Right cardiac atrium (tissue), 5 donors: ENCODE data around the gene ZFYVE21. TPM values are rescaled to one million over a fixed set of nuclear protein-coding genes. Genes with fewer than 3 reads are reported as not detected.
A peak's percentile ranks its signal among the peaks of the same experiment; 100 is the strongest.
"Not testable (repeated sequence)": the region's sequence is repeated elsewhere in the genome, so short reads cannot be mapped to it uniquely, and the experiment has no call there.

Experiments
- ATAC-seq, 2 donors: fragments of 200-7000 bp; cut with Tn5 transposase; one replicate each; pipeline versions ENCODE4 v1.8.0 to v1.9.1; 2020; ENCODE audit warnings: moderate library complexity in 2 of 2, mild to moderate bottlenecking in 1 of 2
- DNase-seq, 3 donors: peaks; one replicate each; pipeline ENCODE4 v3.0.0-alpha.2; 2020
- H3K27ac ChIP-seq: one replicate; pipeline ENCODE4 v1.5.1; 2013; ENCODE audit warnings: mild to moderate bottlenecking, low read length, control low read depth, moderate library complexity
- H3K27me3 ChIP-seq: one replicate; pipeline ENCODE4 v1.6.1; 2013; ENCODE audit not compliant: control insufficient read depth, insufficient read depth
- H3K4me1 ChIP-seq: one replicate; pipeline ENCODE4 v1.6.1; 2013; ENCODE audit warnings: low read length; ENCODE audit not compliant: control insufficient read depth, insufficient read depth
- H3K4me3 ChIP-seq: one replicate; pipeline ENCODE4 v1.5.1; 2013; ENCODE audit warnings: low read length, control low read depth
- H3K9me3 ChIP-seq: one replicate; pipeline ENCODE4 v1.6.1; 2013; ENCODE audit warnings: low read length; ENCODE audit not compliant: control insufficient read depth
- WGBS: extraction: QIAGEN DNeasy Blood & Tissue Kit; methylation state at CpG from one replicate; pipeline ENCODE4 v1.1.7; 2013; 5-methylcytosine and 5-hydroxymethylcytosine counted together
- intact Hi-C, 4 donors: fragments of 100-400 bp; cut with DNase I; formaldehyde crosslinking; loops; one replicate each; pipeline versions ENCODE4 v1.11.0 to v1.14.0; 2022 to 2023
- polyA plus RNA-seq: library from polyadenylated mRNA; stranded (reverse); fragments of 200-250 nt; gene quantifications from one replicate; pipeline ENCODE4 v1.2.3, GENCODE V29; 2013
- total RNA-seq, 4 donors: library from RNA; stranded (reverse); fragmentation: NEBNext Ultra II Directional; extraction: Animal tissue kit (Norgen Biotek cat#: 25700); gene quantifications; one replicate each; pipeline ENCODE4 v1.2.1, GENCODE V29; 2021
- donor health status: healthy with polysubstance abuse.
- donor health status: DM: no; HTN: yes; CAD: no.
- donor health status: DM: no; HTN: no; CAD: no.
- donor health status: DM: no; HTN: yes; CAD: no; lungs with severe emphysema.
- donor health status: DM: yes; HTN: yes; CAD: no.

Gene ZFYVE21
- total and polyA plus RNA-seq, 5 donors, result 42.0 to 66.8 (median 59.7) TPM

DNA sequence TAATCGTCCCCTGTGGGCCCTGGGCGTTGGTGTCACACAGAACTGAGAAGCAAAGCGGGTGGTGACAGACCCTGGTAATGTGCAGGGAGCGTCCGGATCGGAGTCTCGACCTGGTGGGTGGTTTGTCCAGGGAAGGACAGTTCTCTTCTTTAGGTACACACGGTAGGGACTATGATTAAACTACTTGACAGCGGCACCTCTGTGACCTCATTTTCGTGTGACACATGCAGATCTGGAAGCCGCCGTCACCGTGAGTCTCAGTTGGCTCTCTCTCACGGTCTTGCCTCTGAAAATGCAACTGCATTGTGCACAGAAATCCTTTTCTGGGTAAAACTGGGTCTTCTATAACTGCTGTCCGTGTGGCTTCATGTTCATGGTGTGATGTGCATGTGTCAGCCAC lies 32.5 kb upstream of the ZFYVE21 start:
- no peaks in the 10 kb centered on the region for H3K27me3 ChIP-seq
- DNase-seq, result no peak
- no peaks in the 10 kb centered on the region for H3K4me1 ChIP-seq
- no peak overlapping the region for H3K27ac ChIP-seq
- intact Hi-C loops, result no loop called here
- no peak overlapping the region for H3K4me3 ChIP-seq
- no peaks in the 10 kb centered on the region for H3K9me3 ChIP-seq
- whole genome bisulfite sequencing, result 72% methylated on average over 15 of the region's 15 CpGs
- no peak for ATAC-seq

DNA sequence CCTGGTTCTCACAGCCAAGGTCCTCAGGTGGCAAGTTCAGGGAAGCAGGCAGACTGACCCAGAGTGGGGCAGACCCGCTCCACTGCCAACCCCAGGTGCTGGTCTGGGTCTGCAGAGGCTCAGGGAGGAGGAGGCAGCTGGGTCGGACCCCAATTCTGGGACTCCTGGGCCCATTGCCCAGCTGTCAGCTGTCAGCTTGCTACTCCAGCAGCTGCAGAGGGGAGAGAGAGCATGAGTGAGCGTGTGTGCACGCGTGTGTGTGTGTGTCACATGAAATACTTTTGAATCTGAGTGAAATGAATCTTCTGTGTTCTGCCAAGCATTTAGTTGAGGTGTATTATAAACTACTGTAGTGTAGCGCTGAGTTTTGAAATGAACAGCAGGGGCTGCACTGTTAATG lies 31.1 kb upstream of the ZFYVE21 start:
- 71% methylated on average over 6 of the region's 6 CpGs for WGBS
- Histone ChIP-seq H3K4me3 (no peak overlapping the region), H3K4me1 (peaks cover 3% of the 10 kb centered on the region), H3K9me3 (no peaks in the 10 kb centered on the region), H3K27me3 (no peaks in the 10 kb centered on the region), H3K27ac (no peak overlapping the region)
- ATAC-seq (peak in 1 of 2 donors; percentile 19), DNase-seq (peak in 1 of 3 donors; percentile 67)
- intact Hi-C loops, result no loop called here

DNA sequence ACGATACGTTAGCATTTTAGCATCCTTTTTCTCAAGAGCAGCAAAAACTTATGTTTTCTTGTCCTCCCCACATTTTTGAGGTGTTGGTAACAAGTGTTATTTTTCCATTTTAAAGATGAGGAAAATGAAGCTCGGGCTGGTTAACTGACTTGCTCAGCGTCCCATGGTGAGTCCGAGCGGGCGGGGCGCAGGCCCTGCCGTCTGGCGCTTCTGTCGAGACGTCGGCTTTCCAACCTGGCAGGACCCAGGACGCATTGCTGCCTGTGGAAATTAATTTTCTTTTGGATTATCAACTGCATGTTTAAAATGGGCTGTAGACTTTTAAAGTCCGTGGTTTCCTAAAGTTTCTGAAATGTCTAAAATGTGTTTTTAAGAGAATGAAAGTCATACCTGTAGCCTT lies 30.7 kb upstream of the ZFYVE21 start:
- H3K27ac ChIP-seq, result no peak overlapping the region
- H3K4me1 ChIP-seq, result peaks cover 3% of the 10 kb centered on the region
- WGBS, result 88% methylated on average over 15 of the region's 15 CpGs

DNA sequence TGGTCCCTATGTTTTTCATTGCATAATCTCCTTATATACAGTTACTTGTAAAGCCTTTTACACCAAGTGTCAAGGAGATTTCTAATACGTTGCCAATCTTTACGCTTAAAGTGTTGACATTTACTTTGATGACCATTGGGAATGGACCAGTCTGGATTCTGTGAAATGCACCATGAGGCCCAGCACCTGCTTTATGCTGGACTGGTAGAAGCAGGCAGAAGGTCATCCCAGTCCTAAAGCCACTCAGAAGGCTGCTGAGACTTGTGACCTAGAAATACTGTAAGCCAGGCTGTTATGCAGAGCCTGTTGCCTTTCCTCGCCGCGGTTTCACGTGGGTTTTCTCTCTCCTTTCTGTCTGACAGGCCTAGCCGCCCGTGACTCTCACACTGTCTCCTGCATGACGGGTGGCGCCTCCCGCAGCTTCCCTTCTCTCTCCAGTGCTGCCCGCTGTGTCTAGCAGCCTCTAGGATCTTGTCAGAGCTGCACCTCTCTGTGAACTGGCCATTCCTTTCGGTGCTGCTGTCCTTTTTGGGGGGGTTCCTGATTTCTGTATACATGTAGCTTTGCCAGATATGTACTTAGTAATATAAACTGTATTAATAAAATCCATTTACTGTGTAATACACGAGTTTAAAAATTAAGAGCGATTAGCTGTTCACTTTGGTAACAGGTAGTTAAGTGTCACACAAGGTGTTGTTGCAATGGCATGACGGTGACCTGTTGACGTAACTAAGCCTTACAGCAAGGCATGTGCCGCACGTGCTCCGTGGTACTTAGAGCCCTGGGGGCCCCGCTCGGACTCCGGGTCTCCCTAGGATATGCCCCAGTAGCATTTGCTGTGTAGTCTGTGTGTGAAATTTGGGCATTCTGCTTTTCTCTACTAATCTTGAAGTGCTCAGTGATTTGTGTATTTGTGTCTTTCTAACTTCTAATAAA lies 30.1 kb upstream of the ZFYVE21 start:
- Histone ChIP-seq H3K27me3 (no peaks in the 10 kb centered on the region), H3K4me1 (peaks cover 3% of the 10 kb centered on the region), H3K4me3 (no peak overlapping the region), H3K27ac (no peak overlapping the region), H3K9me3 (no peaks in the 10 kb centered on the region)
- 89% methylated on average over 23 of the region's 23 CpGs for WGBS
- intact Hi-C loops, result no loop called here
- no peak for DNase-seq
- ATAC-seq, result no peak

More for the DNA sequence above, 30.7 kb upstream of the ZFYVE21 start:
- intact Hi-C loops, result no loop called here
- Histone ChIP-seq H3K9me3 (no peaks in the 10 kb centered on the region), H3K4me3 (no peak overlapping the region), H3K27me3 (no peaks in the 10 kb centered on the region)
- no peak for ATAC-seq
- DNase-seq, result no peak

DNA sequence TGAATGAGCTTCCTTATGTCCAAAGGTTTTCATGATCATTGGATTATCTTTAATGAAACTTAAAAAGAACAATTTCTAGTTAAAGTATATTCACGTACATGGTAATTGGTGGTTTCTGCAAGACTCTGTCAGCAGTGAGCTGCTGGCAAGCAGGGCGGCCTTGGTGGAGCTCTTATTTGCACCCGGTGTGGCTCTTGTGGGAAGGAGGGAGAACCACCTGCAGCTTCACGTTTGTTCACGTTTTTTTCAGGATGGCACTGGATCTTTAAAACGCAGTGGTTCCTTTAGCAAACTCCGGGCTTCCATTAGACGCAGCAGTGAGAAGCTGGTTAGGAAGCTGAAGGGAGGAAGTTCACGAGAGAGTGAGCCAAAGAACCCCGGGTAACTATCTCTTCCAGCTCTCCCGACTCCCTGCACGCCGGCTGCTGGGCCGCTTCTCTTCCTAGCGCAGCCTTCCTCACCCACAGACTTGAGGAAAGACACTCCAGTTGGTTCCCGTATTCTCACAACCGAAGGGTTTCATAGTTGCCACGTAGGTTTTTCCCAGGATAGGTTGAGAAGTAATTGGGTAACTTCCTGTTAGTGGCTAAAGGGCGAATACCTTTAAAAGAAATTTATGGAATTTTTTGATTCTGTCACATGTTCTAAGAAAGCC lies 28.7 kb upstream of the ZFYVE21 start:
- intact Hi-C loops, result no loop called here
- peaks cover 3% of the 10 kb centered on the region for H3K4me1 ChIP-seq
- ATAC-seq (peak in 1 of 2 donors; percentile 14), DNase-seq (no peak)
- no peak overlapping the region for H3K4me3 ChIP-seq
- no peaks in the 10 kb centered on the region for H3K9me3 ChIP-seq
- no peaks in the 10 kb centered on the region for H3K27me3 ChIP-seq
- WGBS, result 51% methylated on average over 19 of the region's 19 CpGs
- H3K27ac ChIP-seq, result peak overlapping the region; percentile 45

DNA sequence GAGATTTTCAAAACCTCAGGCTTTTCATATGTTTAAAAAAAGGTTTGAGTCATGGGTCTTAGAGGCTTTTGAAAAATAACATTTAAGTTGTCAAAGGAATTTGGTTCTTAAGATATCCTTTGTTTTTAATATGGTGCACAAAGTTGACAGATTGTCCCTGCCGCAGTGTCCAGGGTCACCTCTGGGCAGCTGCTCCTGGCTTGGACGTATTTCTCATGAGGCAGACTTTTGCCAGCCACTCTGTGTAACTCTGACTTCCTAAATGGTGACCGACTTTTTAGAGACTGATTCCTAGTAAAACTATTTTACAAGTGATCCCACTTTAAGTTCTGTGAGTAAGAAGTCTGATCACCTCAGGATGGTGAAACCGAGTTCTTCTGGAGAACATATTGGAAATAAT lies 27.9 kb upstream of the ZFYVE21 start:
- H3K9me3 ChIP-seq, result no peaks in the 10 kb centered on the region
- ATAC-seq (no peak), DNase-seq (no peak)
- no peak overlapping the region for H3K4me3 ChIP-seq
- intact Hi-C loops, result no loop called here
- peaks cover 3% of the 10 kb centered on the region for H3K4me1 ChIP-seq
- H3K27ac ChIP-seq, result no peak overlapping the region
- 80% methylated on average over 4 of the region's 4 CpGs for WGBS
- no peaks in the 10 kb centered on the region for H3K27me3 ChIP-seq

DNA sequence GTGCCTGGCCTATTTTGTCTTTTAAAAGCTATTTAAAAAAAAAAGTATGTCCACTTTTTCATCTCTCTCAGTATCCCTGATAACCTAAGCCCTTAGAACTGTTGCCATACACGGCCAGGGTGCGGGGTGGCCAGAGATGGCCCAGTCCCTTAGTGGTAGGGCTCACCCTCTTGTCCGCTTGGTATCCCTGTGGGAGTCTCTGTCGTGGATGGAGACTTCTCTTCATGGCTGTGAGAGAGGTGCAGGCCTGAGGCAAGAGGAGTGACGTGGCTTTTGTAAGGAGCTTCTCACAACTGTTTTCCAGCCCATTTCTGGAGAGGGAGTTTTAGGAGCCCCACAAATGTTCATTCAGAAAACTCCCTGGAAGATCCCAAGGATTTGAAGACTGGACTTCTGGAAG lies 27.2 kb upstream of the ZFYVE21 start:
- DNase-seq (no peak), ATAC-seq (no peak)
- WGBS, result 84% methylated on average over 5 of the region's 5 CpGs
- intact Hi-C loops, result no loop called here
- peaks cover 3% of the 10 kb centered on the region for H3K4me1 ChIP-seq
- no peak overlapping the region for H3K4me3 ChIP-seq
- H3K27me3 ChIP-seq, result no peaks in the 10 kb centered on the region
- H3K27ac ChIP-seq, result no peak overlapping the region
- no peaks in the 10 kb centered on the region for H3K9me3 ChIP-seq

DNA sequence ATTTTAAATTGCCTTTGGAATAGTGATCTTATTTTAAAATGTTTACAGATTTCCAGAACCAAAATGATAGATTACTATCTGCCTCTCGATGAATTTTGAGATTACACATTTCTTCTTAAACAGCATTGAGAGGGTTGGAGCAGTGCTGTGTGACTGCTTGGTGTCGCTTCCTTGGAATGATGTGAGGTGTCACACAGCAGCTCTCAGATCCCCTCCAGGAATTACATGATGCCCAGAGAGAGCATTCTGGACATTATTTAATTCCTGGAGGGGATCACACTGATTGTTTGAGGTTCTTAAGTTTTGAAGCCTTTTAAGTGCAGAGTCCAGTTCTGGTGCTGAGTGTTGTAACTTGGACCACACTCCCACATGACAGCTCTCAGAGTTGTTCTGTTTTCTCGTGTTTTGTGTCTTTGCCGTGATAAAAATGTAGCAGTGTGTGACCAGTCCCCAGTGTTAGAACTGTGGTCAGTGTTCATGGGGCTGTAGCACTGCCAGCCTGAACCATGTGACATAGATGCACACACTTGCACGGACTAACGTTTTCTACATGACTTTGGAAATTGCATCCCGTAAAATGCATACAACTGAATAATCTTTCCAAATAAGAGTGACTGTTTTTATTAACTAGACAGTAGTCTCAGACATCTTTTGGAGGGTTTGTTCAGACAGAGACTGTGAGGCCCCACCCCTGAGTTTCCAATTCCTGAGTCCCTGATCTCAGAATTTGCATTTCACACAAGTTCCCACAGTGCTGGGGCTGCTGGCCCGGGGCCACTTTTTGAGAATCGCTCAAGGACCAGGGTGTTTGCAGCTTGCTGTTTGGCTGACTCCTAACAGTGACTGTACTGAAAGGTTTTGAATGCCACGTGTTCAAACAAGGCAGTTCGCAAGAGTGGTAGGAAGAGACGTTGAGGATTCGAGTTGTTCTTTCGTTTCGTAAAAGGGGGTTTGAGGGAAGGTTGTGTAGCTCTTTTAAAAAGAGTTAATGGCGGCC lies 26.4 kb upstream of the ZFYVE21 start:
- Histone ChIP-seq H3K4me1 (peaks cover 3% of the 10 kb centered on the region), H3K27me3 (no peaks in the 10 kb centered on the region), H3K27ac (peak overlapping the region; percentile 43), H3K9me3 (no peaks in the 10 kb centered on the region), H3K4me3 (no peak overlapping the region)
- ATAC-seq, result peak; percentile 83 to 85
- DNase-seq, result peak; percentile 78 to 89 (median 85)
- 40% methylated on average over 16 of the region's 16 CpGs for WGBS
- intact Hi-C loops, result no loop called here

DNA sequence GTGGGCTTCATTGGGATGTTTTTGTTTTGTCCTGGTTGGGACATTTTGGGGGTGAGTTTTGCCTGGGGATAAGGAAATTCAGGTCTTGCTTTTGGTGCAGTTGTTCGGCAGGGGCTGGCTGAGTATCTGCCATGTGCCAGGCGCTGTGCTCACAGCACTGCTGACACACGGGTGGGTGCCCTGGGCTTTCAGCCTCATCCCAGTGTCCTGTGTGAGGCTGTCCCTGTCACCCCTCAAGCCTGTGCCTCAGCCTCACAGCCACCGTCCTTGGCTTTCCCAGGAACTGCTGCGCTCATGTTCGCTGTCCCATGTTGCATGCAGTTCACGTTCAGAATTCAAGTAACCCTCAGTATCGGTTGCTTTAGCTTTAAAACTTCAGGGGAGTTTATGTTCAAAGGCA lies 25.3 kb upstream of the ZFYVE21 start:
- no peaks in the 10 kb centered on the region for H3K9me3 ChIP-seq
- H3K4me1 ChIP-seq, result peaks cover 3% of the 10 kb centered on the region
- 87% methylated on average over 8 of the region's 8 CpGs for WGBS
- peak in 1 of 2 donors; percentile 19 for ATAC-seq
- H3K27ac ChIP-seq, result no peak overlapping the region
- no peak for DNase-seq
- intact Hi-C loops, result loop anchor here in 1 of 4 donors (10.0 kb wide), 1 partner anchor 116 kb away; no protein-coding TSS in a partner anchor
- H3K4me3 ChIP-seq, result no peak overlapping the region
- no peaks in the 10 kb centered on the region for H3K27me3 ChIP-seq

DNA sequence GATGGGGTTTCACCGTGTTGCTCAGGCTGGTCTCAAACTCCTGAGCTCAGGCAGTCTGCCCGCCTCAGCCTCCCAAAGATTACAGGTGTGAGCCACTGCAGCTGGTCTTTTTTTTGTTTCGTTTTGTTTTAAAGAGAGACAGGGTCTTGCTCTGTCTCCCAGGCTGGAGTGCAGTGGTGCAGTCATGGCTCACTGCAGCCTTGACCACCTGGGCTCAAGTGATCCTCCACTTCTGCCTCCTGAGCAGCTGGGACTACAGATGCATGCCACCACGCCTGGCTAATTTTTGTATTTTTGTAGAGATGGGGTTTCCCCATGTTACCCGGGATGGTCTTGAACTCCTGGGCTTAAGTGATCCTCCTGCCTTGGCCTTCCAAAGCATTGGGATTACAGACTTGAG lies 24.0 kb upstream of the ZFYVE21 start:
- DNase-seq, H3K4me3 ChIP-seq, H3K27ac ChIP-seq, ATAC-seq, H3K27me3 ChIP-seq, H3K4me1 ChIP-seq, H3K9me3 ChIP-seq: not testable (repeated sequence)
- 87% methylated on average over 5 of the region's 5 CpGs for WGBS
- intact Hi-C loops, result loop anchor here in 1 of 4 donors (10.0 kb wide), 1 partner anchor 117 kb away; no protein-coding TSS in a partner anchor
